Measurements from ENCODE around the gene SYVN1. TPM values are rescaled to one million over a fixed set of nuclear protein-coding genes. Genes with fewer than 3 reads are reported as not detected.

The SYVN1 gene
- total RNA-seq, 1 experiment from 2014 or later, result 51.5 TPM

DNA sequence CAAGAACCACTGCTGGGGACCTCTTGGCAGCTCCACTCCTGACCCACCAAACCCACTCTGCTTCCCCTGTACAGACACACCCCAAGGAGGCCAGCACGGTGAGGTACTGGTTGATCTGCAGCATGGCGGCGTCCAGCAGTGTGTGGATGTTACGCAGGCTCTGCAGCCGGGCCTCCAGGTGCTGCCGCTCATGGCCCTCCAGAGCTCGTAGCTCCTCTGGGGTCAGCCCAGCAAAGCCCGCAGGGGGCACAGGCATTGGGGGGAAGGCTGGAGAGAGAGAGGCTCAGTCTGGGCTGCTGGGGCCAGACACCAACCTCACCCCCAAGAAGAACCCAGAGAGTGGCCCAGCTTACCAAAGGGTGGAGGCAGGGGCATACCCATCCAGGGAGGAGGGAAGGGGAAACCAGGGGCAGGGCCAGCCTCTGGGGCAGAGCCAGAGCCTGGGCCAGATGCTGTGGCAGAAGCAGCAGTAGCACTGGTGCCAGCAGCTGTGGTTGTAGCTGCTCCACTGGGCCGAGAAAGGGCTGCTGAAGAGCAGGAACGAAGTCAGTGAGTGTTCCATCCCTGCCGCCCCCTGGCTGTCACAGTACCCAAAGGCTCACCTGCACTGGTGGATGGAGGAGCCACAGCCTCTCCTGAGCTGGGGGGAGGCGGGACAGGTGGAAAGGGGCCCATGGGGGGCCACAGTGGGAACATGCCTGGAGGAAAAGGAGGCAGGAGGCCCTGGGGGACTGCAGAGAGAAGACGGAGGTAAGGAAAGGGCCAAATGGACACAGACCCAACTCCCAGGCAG lies 4.5 kb downstream of the SYVN1 start:
- H3K27me3 ChIP-seq (ENCODE audit: insufficient read depth, low read depth), result no peaks in the 10 kb centered on the region
- no peak overlapping the region for H3K4me3 ChIP-seq
- ChIA-PET CTCF (no interaction called here), POLR2A (ENCODE audit: unreplicated experiment) (no interaction called here)
- H3F3A ChIP-seq (ENCODE audit: insufficient read depth, low read depth), result peaks cover 65% of the 10 kb centered on the region; the same call in 1 of the 2 replicates
- DNase-seq, result no peak
- intact Hi-C loops (cut with micrococcal nuclease; ENCODE audit: unreplicated experiment), result no loop called here
- no peak overlapping the region for H3K4me2 ChIP-seq
- no peak overlapping the region for H2AFZ ChIP-seq
- H3K27ac ChIP-seq, result no peak overlapping the region
- no peaks in the 10 kb centered on the region for H3K9me2 ChIP-seq (ENCODE audit: insufficient read depth)
- peaks cover 39% of the 10 kb centered on the region for H4K20me1 ChIP-seq (ENCODE audit: insufficient read depth)
- TF ChIP-seq EZH2 (IDR thresholded peaks at IDR 0.05; ENCODE audit: low read depth), result no peak
- TF ChIP-seq, protein P1, sequence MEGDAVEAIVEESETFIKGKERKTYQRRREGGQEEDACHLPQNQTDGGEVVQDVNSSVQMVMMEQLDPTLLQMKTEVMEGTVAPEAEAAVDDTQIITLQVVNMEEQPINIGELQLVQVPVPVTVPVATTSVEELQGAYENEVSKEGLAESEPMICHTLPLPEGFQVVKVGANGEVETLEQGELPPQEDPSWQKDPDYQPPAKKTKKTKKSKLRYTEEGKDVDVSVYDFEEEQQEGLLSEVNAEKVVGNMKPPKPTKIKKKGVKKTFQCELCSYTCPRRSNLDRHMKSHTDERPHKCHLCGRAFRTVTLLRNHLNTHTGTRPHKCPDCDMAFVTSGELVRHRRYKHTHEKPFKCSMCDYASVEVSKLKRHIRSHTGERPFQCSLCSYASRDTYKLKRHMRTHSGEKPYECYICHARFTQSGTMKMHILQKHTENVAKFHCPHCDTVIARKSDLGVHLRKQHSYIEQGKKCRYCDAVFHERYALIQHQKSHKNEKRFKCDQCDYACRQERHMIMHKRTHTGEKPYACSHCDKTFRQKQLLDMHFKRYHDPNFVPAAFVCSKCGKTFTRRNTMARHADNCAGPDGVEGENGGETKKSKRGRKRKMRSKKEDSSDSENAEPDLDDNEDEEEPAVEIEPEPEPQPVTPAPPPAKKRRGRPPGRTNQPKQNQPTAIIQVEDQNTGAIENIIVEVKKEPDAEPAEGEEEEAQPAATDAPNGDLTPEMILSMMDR (conservative IDR thresholded peaks at IDR 0.05), result no peak
- no peaks in the 10 kb centered on the region for H3K9me3 ChIP-seq (ENCODE audit: insufficient read depth, low read depth)
- no TSS peak for BruUV-seq (replicated peaks)
- H3K4me1 ChIP-seq (replicated peaks; ENCODE audit: insufficient read depth), result peaks cover 8% of the 10 kb centered on the region
- peaks cover 55% of the 10 kb centered on the region for H3K36me3 ChIP-seq (ENCODE audit: low read depth)
- H3K79me2 ChIP-seq (ENCODE audit: low read depth), result peaks cover 31% of the 10 kb centered on the region

DNA sequence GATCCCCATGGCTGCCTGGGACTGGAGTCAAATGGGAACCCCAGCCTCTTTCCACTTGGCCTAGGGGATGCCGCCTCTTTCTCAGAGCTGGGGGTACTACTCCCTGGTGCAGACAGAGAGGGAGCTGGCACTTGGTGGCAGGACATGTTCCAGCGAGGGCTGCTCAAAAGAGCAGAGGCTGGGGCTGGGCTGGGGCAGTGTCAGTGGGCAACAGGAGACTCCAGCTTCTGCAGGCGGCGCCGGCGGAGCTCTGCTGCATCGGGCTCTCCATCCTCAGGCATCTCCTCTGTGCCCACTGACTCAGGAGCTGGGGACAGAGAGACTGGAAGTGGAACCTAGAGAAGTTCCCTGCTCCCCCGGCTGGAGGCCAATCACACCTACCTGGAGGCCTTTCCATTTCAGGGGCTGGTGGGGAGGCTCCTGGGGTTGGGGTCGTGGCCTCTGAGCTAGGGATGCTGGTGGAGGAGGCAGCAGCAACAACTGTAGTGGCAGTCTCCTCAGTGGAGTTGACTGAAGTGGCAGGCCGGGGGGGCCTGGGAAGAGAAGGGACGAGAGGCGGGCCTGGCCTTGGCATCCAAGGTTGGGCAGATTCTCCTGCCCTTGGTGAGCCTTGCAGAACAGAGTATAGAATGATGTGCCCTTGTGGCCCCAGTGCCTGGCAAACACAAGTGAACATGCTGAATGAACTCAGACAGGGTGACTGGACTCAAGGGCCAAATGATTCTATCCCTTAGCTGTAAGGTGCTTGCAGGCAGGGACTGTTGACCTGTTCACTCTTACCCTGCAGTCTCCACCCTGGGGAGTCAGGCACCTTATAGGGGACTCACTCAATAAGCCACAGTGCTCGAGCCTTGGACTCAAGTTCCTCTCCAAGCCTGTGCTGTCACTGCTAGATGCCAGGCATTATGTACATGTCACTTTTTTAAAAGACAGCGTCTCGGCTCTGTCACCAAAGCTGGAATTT lies 5.9 kb downstream of the SYVN1 start:
- Histone ChIP-seq H3K9me3 (ENCODE audit: insufficient read depth, low read depth) (no peaks in the 10 kb centered on the region), H4K20me1 (ENCODE audit: insufficient read depth) (peaks cover 39% of the 10 kb centered on the region), H3K4me1 (replicated peaks; ENCODE audit: insufficient read depth) (peaks cover 18% of the 10 kb centered on the region), H3K4me2 (no peak overlapping the region), H3K27ac (no peak overlapping the region), H3F3A (ENCODE audit: insufficient read depth, low read depth) (peaks cover 69% of the 10 kb centered on the region; the same call in 1 of the 2 replicates), H3K79me2 (ENCODE audit: low read depth) (peaks cover 37% of the 10 kb centered on the region), H2AFZ (no peak overlapping the region), H3K9me2 (ENCODE audit: insufficient read depth) (no peaks in the 10 kb centered on the region), H3K4me3 (no peak overlapping the region), H3K36me3 (ENCODE audit: low read depth) (peaks cover 64% of the 10 kb centered on the region), H3K27me3 (ENCODE audit: insufficient read depth, low read depth) (no peaks in the 10 kb centered on the region)
- no peak for DNase-seq
- POLR2A ChIA-PET (ENCODE audit: unreplicated experiment), result interaction anchor here (0.6 to 0.8 kb wide), 3 partner anchors 134 to 389 kb away, joined by 3 to 11 read pairs (median 3); no protein-coding TSS in a partner anchor
- CTCF ChIA-PET, result no interaction called here
- intact Hi-C loops (cut with micrococcal nuclease; ENCODE audit: unreplicated experiment), result no loop called here
- no peak for TF ChIP-seq EZH2 (IDR thresholded peaks at IDR 0.05; ENCODE audit: low read depth)
- TF ChIP-seq, protein P1 (conservative IDR thresholded peaks at IDR 0.05), result no peak
- BruUV-seq (replicated peaks), result no TSS peak

DNA sequence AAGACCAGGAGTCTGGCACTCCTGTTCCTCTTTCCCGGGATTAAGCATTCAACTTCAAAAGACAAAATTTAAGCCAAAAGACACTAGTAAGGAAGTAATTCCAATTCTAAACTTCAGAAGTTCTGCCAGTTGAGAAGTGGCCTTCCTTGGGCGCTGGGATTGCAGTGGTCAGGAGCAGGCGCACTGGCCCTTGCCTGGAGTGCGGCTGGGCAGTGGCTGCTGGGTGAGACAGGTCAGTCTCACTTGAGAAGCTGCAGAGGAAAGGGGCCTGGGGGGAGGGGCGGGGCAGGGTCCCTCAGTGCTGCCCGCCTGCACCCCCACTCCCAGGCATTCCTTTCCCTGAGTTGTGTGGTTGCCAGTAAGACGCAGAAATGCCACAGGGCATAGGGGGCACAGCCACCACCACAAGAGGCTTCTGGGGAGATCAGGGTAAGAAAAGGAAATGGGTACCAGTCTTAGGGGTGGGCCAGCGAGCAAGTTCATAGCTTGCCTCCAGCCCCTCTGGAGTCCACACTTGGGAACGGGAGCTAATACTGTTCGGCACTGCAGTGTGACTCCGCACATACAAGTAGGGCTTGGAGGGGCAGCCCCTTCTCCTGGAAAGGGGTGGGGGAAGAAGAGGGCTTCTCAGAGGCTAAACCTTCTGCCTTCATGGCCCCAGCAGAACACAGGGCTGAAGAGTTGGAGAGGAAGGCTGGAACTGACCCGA lies 6.7 kb downstream of the SYVN1 start:
- no peak overlapping the region for H2AFZ ChIP-seq
- intact Hi-C loops (cut with micrococcal nuclease; ENCODE audit: unreplicated experiment), result no loop called here
- H3K4me1 ChIP-seq (replicated peaks; ENCODE audit: insufficient read depth), result peaks cover 19% of the 10 kb centered on the region
- ChIA-PET CTCF (no interaction called here), POLR2A (ENCODE audit: unreplicated experiment) (interaction anchor here (0.6 to 0.9 kb wide), 3 partner anchors 16 to 165 kb away, joined by 3 to 6 read pairs (median 3); no protein-coding TSS in a partner anchor)
- peaks cover 37% of the 10 kb centered on the region for H3K79me2 ChIP-seq (ENCODE audit: low read depth)
- BruUV-seq (replicated peaks), result no TSS peak
- H3K27me3 ChIP-seq (ENCODE audit: insufficient read depth, low read depth), result no peaks in the 10 kb centered on the region
- H4K20me1 ChIP-seq (ENCODE audit: insufficient read depth), result peaks cover 34% of the 10 kb centered on the region
- H3F3A ChIP-seq (ENCODE audit: insufficient read depth, low read depth), result peaks cover 74% of the 10 kb centered on the region
- no peak for DNase-seq
- peaks cover 60% of the 10 kb centered on the region for H3K36me3 ChIP-seq (ENCODE audit: low read depth)
- H3K4me2 ChIP-seq, result no peak overlapping the region
- TF ChIP-seq, protein P1 (conservative IDR thresholded peaks at IDR 0.05), result no peak
- TF ChIP-seq EZH2 (IDR thresholded peaks at IDR 0.05; ENCODE audit: low read depth), result no peak
- no peak overlapping the region for H3K4me3 ChIP-seq
- no peaks in the 10 kb centered on the region for H3K9me2 ChIP-seq (ENCODE audit: insufficient read depth)
- H3K9me3 ChIP-seq (ENCODE audit: insufficient read depth, low read depth), result no peaks in the 10 kb centered on the region
- H3K27ac ChIP-seq, result no peak overlapping the region
